Muscle of leg (tissue), 11 donors: ENCODE measurements around the gene C1QTNF7. TPM values are rescaled to one million over a fixed set of nuclear protein-coding genes. Genes with fewer than 3 reads are reported as not detected.

Experiments
- DNase-seq: peaks from one replicate; pipeline ENCODE4 v3.0.0; 2013
- H3K27ac ChIP-seq: one replicate; pipeline ENCODE4 v1.5.1; 2013; ENCODE audit warnings: mild to moderate bottlenecking, low read length, control low read depth
- H3K27me3 ChIP-seq: one replicate; pipeline ENCODE4 v1.6.1; 2013; ENCODE audit warnings: low read length; ENCODE audit not compliant: control insufficient read depth, insufficient read depth
- H3K36me3 ChIP-seq: one replicate; pipeline ENCODE4 v1.6.1; 2013; ENCODE audit warnings: low read length; ENCODE audit not compliant: control insufficient read depth, insufficient read depth
- H3K4me1 ChIP-seq: one replicate; pipeline ENCODE4 v1.6.1; 2013; ENCODE audit warnings: low read length; ENCODE audit not compliant: control insufficient read depth, insufficient read depth
- H3K4me3 ChIP-seq: one replicate; pipeline ENCODE4 v1.5.1; 2013; ENCODE audit warnings: low read length, control low read depth
- H3K9me3 ChIP-seq: replicated peaks from 2 replicates; pipeline ENCODE4 v1.6.1; 2013; ENCODE audit warnings: low read depth, low read length; ENCODE audit not compliant: control insufficient read depth
- WGBS: methylation state at CpG from one replicate; pipeline ENCODE4 v1.1.5; 2013; ENCODE audit warnings: missing lambda C conversion rate; ENCODE audit not compliant: insufficient coverage; 5-methylcytosine and 5-hydroxymethylcytosine counted together
- polyA plus RNA-seq, 8 donors: library from polyadenylated mRNA; unstranded; fragments of 120-200 nt; gene quantifications; one replicate each; pipeline versions ENCODE4 v1.2.1 to v1.2.3, GENCODE V29; 2013; ENCODE audit warnings: inconsistent platforms in 1 of 8, low replicate concordance in 1 of 8; ENCODE audit not compliant: insufficient read length in 8 of 8, insufficient read depth in 1 of 8
- total RNA-seq: library from RNA; stranded (reverse); fragments of 120-200 nt; gene quantifications from one replicate; pipeline ENCODE4 v1.2.4, GENCODE V29; 2013

The C1QTNF7 gene
- total and polyA plus RNA-seq, 9 donors = 0.66 to 3.2 (median 1.2) TPM

DNA sequence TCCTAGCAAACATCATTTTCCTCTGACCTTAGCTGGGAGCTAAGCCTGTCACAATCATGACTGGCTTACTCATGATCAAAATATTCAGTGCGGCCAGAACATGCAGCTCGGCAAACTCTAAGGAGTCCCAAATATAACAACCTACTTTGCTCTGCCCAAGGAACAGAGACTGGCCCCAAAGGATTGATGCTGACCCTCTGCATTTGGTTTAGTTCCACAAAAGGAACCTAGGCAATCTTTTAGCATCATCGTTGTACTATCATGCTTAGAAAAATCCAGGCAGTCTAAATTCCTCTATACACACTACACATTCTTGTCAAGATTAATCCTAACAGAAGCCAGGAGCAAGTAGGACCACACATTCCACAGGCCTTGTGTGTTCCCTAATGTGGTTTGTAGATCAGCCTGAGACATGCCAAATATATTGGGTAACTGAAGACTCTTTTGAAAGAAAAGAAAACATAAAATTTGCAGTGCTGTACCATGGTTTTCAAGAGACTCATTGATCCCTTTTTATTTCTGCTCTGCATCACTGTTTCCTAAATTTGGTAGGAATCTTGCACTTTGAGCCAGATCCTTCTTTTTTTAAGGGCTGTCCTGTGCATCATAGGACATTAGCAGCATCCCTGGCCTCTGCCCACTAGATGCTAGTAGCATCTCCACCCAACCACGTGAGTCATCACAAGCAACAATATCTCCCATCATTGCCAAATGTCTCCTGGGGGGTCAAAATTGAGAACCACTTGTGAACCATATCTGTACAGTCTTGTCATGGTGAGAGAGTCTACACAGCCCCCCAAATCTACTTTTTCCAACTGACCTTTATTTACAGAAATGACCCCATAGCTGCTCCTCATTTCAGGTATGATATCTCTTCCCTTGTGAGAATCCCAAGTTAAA is 24.3 kb downstream of the C1QTNF7 start:
- 35% methylated on average over 2 of the region's 4 CpGs for WGBS
- H3K4me1 ChIP-seq = peaks cover 14% of the 10 kb centered on the region

DNA sequence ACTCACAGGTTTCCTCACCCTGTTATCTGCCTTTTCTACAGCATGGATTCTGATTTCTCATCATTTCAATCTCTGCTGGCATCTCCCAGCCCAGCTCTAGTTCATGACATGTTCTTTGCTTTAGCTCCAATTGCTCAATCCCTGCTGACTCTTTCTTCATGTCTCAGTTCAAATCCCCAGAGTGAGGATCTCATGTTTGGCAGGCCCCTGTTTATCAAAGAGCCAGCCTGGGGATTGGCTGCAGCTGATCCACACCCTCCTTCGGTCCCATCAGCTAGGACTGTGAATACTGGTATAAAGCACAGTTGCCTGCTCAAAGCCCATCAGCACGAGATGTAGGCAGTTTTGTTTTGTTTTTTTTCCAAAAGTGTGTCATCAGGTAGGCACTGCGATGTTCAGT is 27.5 kb downstream of the C1QTNF7 start:
- Histone ChIP-seq H3K27me3 (no peaks in the 10 kb centered on the region), H3K4me3 (no peak overlapping the region), H3K4me1 (peaks cover 14% of the 10 kb centered on the region), H3K9me3 (no peaks in the 10 kb centered on the region), H3K27ac (no peak overlapping the region), H3K36me3 (no peaks in the 10 kb centered on the region)
- 83% methylated on average over 1 of the region's 3 CpGs for WGBS
- no peak for DNase-seq

More for the DNA sequence above, 24.3 kb downstream of the C1QTNF7 start:
- Histone ChIP-seq H3K27me3 (no peaks in the 10 kb centered on the region), H3K36me3 (no peaks in the 10 kb centered on the region), H3K27ac (no peak overlapping the region), H3K9me3 (no peaks in the 10 kb centered on the region), H3K4me3 (no peak overlapping the region)
- DNase-seq = peak; percentile 57

- no peaks in the 10 kb centered on the region for H3K9me3 ChIP-seq
- H3K36me3 ChIP-seq = no peaks in the 10 kb centered on the region
- no peak overlapping the region for H3K27ac ChIP-seq
- H3K27me3 ChIP-seq = no peaks in the 10 kb centered on the region
- 80% methylated on average over 2 of the region's 7 CpGs for WGBS
- DNase-seq = peak; percentile 79
- H3K4me1 ChIP-seq = no peaks in the 10 kb centered on the region
- no peak overlapping the region for H3K4me3 ChIP-seq
Measured at GRCh38 chr4:15457406-15458201, 29.8 kb downstream of the C1QTNF7 start.

DNA sequence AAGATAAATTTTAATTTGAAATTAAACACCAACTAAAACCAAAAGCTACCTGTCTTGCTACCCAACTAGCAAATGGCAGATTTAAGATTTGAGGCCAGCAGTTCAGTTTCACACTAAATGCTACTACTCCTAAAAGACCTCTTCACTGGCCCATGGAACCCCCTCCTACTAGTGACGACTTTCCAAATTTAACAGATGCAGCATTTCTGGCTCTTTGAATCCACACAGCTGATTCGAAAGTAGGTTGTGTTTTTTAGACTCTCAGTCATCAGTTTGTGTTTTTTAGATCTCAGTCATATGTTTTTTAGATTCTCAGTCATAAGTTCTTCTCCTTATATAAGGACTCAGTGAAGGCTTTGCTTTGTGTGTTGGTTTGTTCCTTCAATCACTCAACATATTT is 30.8 kb downstream of the C1QTNF7 start:
- DNase-seq = peak; percentile 59

DNA sequence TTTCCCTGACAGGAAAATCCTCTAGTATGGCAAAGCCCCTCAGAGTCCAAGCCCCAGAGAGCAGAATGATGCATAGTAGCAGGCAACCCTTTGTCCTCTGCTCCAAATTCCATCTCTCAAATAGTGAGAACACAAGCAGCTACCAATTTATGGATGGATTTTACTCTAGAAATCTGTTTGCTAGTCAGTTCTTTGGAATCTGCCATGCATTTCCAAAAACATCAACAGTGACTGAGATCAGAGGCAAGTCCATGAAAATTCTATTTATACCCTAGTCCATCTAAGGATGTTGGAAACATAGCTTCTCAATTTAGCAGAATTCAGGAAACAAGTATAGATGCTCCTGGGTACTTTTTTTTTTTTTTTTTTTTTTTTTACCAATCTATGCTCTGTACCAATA is 31.9 kb downstream of the C1QTNF7 start:
- Histone ChIP-seq H3K27me3 (no peaks in the 10 kb centered on the region), H3K4me1 (no peaks in the 10 kb centered on the region), H3K4me3 (no peak overlapping the region), H3K27ac (no peak overlapping the region), H3K9me3 (no peaks in the 10 kb centered on the region), H3K36me3 (no peaks in the 10 kb centered on the region)
- DNase-seq = no peak

More for the DNA sequence above, 30.8 kb downstream of the C1QTNF7 start:
- Histone ChIP-seq H3K27me3 (no peaks in the 10 kb centered on the region), H3K4me1 (no peaks in the 10 kb centered on the region), H3K9me3 (no peaks in the 10 kb centered on the region), H3K4me3 (no peak overlapping the region), H3K27ac (no peak overlapping the region), H3K36me3 (no peaks in the 10 kb centered on the region)
- no CpG with 5 or more reads among the region's 2 CpGs for WGBS

GRCh38 chr4:15466596-15466995 is 38.8 kb downstream of the C1QTNF7 start:
- WGBS = no CpG with 5 or more reads among the region's 1 CpG
- H3K27ac ChIP-seq = no peak overlapping the region
- no peaks in the 10 kb centered on the region for H3K27me3 ChIP-seq
- H3K4me3 ChIP-seq = no peak overlapping the region
- no peaks in the 10 kb centered on the region for H3K36me3 ChIP-seq
- no peaks in the 10 kb centered on the region for H3K9me3 ChIP-seq
- DNase-seq = no peak
- H3K4me1 ChIP-seq = peaks cover 3% of the 10 kb centered on the region

DNA sequence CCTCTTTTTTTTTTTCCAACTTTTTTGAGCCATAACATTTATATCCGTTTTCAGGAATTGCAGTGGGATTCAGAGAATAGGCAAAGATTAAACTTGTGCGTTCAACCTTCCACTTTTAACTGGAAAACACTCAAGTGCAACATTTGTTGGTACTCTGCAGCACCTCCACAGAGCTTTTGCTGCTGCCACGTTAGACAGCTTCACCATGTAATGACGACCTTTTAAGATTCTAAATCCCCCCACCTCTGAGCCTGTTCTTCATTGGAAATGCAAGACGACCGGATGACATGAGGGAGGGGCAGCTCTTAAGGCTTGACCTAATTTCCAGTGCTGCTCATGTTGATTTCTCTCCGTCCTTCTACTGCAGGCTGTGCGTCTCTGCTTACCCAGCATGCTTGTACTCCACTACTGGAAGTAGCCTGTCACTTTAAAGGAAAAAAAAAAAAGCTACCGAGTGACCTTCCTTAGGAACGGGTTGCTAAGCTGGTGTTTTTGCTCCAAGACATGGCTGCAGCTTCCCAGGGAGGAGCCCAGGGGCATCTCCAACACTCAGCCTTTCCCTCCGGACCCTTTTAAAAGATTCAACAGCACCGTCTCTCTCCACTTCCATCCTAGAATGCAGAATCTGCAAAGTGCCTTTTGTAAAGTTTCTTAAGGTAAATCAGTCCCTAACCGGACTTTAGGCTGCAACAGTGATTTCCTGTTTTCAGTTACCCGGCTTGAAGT is 41.7 kb downstream of the C1QTNF7 start, which contains the start of gene CC2D2A:
CC2D2A (plus strand) TSS at position 481 of the 726 bp plus-strand sequence. CDS start 6,051 bp downstream, outside the sequence.
- Histone ChIP-seq H3K9me3 (no peaks in the 10 kb centered on the region), H3K27ac (peak within 1 kb of the TSS; percentile 50), H3K36me3 (no peaks in the 10 kb centered on the region), H3K27me3 (no peaks in the 10 kb centered on the region), H3K4me3 (peak within 1 kb of the TSS; percentile 39), H3K4me1 (peaks cover 3% of the 10 kb centered on the region)
- DNase-seq = peak; percentile 86
- WGBS = 1% methylated on average over 11 of the region's 14 CpGs

GRCh38 chr4:15470128-15470475 is 42.3 kb downstream of the C1QTNF7 start:
- no CpG with 5 or more reads among the region's 3 CpGs for WGBS
- Histone ChIP-seq H3K36me3 (no peaks in the 10 kb centered on the region), H3K4me3 (peak overlapping the region; percentile 39), H3K27ac (peak overlapping the region; percentile 50), H3K27me3 (no peaks in the 10 kb centered on the region), H3K9me3 (no peaks in the 10 kb centered on the region), H3K4me1 (peaks cover 3% of the 10 kb centered on the region)
- DNase-seq = no peak

DNA sequence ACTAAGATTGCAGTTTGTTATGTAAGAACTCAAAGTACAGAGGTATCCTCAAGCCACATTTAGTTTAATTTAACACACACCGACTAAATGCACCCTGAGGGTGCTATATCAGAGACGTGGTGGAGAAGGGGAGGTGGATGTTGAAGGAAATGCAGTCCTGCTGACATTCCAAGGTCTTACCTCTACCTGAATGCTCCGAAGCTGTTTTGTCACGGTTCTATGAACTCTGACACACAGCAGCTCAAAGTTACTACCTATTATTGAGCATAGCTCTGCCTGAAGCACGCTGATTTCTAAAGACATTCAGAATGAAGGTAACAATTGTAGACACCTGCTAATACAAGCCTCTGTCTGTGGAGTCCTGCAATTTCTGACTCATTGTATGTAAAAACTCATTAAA is 48.6 kb downstream of the C1QTNF7 start:
- no peak overlapping the region for H3K4me3 ChIP-seq
- WGBS = no CpG with 5 or more reads among the region's 5 CpGs
- H3K4me1 ChIP-seq = peaks cover 7% of the 10 kb centered on the region
- H3K27me3 ChIP-seq = no peaks in the 10 kb centered on the region
- H3K27ac ChIP-seq = no peak overlapping the region
- no peaks in the 10 kb centered on the region for H3K9me3 ChIP-seq
- DNase-seq = no peak
- peaks cover 9% of the 10 kb centered on the region for H3K36me3 ChIP-seq

GRCh38 chr4:15478724-15479088 is 50.9 kb downstream of the C1QTNF7 start:
- Histone ChIP-seq H3K9me3 (no peaks in the 10 kb centered on the region), H3K4me3 (no peak overlapping the region), H3K36me3 (peaks cover 15% of the 10 kb centered on the region), H3K27me3 (no peaks in the 10 kb centered on the region), H3K27ac (no peak overlapping the region), H3K4me1 (peaks cover 7% of the 10 kb centered on the region)
- no peak for DNase-seq
- WGBS = 60% methylated on average over 1 of the region's 5 CpGs
